NOMO-1 treated with DMSO at 0.1 percent for 48 hours (cell line): ENCODE results near the gene IFNA17.
"Not testable (repeated sequence)": the region's sequence is repeated elsewhere in the genome, so short reads cannot be mapped to it uniquely, and the experiment has no call there.

ENCODE experiments used
- DNase-seq: peaks from one replicate; lab custom pipeline; 2025; ENCODE audit not compliant: unreplicated experiment; lab: John Stamatoyannopoulos, UW

IFNA17 gene

DNA sequence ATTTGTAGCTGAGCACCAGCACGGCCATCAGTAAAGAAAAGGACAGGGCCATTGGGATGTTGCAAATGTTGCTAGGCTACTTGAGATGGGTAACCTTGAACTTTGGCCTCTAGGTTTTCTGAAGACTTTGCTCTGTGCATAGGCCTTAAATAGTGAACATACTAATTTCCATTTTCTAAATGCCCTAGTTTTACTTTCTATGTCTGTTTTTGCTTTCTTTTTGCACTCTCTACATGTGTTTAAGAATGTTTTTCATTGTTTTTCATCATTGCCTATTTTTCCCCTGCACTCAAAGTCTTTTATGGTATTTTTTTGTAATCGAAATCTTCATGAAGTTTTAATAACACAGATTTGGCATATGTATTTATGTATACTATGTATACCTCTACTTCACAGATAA, at the start of gene IFNA17:
Gene IFNA17 (minus strand): TSS at position 101 of the 400 bp plus-strand sequence. CDS start 49 bp downstream, at position 52.
- DNase-seq = no peak

DNA sequence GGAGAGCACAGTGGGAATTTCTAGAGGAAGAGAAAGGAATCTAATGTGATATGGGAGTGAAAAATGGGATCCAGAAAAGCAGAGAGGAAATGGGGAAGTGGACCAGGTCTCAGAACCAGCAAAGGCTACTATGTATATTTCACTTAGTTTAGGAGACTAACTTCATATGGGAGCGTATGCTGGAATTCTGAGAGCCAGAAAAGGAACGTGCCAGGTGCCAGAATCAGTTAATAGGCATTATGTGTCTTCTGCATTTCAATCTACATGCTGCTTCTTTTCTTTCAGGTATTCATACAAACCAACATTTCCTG, 40.3 kb upstream of the IFNA17 start:
- no peak for DNase-seq

DNA sequence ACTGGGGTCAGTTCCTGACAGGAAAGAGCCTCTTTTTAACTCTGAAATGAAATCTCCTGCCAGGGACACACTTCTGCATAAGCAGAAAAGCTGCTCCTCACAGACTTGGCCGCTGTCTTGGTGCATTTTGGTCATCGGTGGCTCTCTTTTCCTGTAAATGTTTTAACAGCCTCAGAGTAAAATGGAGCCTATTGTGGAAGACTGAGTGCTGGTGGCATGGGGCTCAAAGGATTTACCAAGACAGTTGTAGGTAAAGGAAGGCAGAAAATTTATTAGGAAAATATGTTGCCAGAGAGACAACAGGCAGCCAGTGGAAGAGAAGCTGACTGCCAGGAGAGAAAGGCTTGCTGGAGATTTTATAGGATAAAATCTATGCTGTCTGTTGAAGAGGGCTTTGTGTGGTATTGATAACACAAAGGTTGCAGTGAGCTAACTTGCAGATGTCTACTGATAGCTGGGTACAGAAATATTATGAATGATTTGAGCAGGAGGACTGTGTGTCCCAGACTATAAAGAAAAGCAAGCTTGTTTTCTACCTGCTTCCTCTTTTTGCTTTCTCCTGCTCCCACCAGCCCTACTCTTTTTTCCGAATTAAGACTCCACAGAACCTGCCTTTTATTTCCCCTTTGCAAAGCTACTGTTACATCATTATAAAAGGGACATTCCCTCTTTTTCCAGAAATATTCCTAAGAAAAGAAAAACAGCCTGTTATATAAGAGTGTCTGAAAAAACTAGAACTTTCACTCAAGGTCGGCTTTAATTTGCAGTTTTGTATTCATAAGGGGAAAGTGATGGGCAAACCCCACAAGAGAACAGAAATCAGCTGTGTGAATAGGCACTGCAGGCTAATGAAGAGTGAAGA, 39.7 kb upstream of the IFNA17 start:
- DNase-seq = no peak

DNA sequence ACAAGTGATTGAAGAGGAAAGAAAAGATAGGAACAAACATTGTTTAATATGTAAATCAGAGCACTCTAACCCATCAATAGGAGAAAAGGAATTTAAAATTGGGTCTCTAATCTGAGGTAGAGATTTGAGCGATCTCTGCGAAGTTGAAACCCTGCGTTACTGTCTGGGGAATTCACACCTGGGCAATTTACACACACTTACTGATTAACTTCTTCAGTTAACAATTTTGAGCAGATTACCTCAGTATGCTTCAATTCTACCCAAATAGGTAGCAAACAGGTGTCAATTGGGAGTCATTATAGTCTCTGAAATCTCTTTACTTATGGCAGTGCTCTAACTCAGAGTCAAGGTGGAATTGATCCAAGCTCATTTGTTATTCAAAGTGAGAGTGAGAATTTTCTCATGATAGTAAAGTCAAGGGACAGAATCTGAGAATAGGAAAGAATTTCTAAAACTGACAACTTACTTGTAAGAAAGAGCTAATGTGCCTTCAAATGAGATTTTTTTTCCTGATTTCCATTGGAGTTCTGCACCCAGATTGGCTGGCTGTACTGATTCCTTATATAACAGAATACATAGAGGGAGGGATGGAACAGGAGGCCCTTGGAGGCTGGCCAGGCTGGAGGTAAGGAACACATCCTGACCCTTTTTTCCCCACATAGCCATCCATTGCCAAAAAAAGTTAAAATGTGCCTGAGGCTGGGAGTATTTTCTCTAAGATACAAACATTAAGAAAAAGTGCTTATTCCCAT, 38.9 kb upstream of the IFNA17 start:
- no peak for DNase-seq

DNA sequence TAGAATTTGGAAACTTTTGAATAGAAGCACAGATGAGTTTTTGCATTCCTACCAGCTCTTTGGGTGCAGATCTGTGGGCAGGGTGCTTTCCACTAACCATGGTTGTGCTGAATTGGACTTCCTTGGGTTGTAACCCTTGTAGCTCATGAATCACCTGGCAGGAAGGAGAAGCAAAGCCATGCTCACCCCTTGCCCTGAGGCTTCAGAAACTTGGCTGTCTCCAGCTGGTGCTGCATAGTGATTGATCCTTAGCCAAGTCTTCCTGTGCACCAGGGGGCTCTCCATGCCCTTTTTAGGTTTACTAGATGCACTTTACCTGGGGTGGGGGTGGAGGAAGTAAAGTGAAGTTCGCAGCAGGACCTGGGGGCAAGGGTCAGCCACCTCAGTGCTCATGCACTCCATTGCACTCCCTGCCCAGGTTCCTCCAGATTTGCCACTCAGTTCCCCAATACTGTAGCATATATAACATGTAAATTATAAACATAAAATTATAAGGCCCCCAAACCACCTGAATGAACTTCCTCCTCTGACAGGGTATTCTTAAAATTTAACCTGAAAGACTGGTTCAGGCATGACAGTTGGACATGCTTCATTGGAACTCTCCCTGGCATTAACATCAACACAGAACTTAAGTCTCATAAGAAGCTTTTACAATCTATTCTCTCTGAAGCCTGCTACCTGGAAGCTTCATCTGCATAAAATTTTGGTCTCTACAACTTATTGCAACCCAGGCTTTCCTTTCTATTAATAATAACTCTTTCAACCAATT, 37.6 kb upstream of the IFNA17 start:
- DNase-seq = no peak

DNA sequence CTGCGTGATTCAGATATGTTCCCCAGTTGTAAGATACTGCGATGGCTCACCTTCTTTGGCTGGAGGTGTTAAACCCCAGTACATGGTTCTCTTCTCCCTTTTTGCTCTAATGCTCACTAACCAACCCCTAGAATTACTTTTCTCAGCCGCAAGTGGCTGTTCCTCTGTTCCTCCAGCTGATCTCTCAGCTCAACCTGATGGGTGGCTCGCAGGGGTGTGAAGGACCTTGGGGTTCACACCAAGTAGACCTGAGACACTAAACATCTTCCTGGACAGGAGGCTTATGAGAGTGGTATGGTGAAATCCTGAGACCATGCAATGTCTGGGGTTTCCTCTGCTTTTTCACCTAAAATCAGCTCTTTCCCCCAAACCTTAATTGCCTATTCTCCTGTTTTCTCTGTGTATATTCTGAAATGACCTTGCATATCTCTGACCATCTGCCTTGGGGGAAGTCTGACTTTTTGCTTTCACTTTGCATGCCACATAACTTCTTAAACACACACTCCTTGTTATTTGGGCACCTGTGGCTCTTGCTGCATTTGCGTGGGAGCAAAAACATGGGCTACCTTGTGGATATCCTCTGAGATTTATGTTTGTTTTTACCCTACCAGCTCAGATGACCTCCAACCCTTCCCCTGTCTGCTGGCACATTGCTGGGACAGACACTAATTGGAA, 27.7 kb upstream of the IFNA17 start:
- DNase-seq = no peak

DNA sequence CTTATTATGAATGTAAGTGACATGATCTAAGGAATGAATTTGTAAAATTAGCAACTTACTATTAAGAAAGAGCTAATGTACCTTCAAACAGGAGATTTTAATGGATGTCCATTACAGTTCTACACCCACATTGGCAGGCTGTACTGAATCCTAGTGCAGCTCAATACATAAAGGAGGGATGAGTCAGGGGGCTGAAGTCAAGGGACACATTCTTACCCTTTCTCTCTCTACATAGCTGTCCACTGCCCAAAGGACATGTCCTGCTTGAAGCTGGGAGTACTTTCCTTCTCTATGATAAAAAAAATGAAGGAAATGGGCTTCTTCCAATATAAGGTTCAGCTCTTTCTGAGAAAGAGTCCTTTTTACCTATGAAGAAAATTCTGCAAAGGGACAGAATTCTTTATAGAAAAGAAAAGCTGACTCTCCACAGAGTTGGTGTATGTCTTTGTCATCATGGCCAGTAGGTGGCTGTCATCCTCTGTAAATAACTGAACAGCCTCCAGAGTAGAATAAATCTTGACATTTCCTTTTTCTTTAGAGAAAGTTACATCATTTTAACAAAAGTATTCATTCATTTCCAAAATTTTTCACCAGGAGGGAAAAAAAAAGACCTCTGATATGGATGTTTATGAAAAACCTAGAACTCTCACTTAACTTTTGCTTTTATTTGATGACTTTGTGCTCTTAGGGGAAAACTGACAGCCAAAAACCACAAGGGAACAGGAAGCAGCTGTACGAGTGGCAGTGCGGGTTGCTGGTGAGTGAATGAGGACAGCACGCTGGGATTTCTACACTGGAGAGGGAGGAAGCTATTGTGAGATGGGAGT, 24.9 kb upstream of the IFNA17 start:
- no peak for DNase-seq

DNA sequence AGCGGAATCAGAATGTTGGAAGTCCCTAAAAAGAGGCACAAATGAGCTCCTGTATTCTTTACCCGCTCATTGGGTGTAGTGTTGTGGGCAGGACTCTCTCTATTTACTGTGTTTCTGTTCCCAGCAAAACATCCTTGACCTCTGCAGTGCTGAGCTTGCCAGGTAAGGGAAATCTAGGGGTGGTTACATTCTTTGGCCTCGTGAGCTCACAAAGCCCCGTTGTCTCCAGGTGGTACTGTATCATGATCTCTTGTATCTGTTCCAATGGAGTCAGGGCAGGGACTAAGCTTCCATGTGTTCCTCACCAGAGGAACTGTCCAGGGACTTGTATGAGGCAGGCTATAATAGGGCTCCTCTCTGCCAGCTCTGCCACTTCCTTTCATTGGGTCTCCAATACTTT, 23.6 kb upstream of the IFNA17 start:
- DNase-seq = no peak

DNA sequence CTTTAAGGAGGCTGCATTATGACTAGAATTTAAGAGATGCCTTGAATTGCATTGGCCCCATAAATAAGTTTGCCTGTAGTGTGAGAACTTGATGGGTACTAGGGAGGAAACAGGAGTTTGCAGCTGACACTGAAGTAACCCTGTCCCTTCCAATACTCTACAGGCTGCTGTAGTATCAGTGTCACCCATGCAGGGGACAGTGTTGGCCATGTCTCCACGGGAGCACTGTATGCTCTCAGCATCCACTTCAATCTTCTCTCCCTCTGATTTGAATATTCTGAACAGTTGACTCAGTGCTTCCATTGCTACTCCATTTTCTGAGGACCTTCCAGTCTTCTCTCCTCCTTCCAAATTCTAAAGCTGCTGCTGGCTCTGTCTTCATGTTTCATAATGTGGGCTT, 23.2 kb upstream of the IFNA17 start:
- no peak for DNase-seq

DNA sequence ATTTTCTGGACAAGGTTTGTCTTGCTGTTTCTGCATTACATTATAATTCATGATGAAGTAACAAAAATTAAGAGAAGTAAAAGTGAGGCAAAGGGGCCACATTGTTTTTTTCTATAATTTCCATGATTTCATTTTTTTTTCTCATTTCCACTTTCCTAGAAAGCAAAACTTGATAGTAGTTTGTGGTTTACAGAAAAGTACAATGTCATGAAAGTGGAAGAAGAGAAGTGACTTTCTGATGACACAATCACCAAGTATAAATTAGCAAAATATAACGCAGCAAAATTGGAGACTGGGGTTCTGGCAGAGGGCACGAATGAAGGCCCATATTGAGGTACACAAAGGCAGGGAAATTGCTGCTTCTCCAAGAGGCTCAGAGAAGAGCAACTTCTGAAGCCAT, 16.8 kb upstream of the IFNA17 start:
- no peak for DNase-seq

DNA sequence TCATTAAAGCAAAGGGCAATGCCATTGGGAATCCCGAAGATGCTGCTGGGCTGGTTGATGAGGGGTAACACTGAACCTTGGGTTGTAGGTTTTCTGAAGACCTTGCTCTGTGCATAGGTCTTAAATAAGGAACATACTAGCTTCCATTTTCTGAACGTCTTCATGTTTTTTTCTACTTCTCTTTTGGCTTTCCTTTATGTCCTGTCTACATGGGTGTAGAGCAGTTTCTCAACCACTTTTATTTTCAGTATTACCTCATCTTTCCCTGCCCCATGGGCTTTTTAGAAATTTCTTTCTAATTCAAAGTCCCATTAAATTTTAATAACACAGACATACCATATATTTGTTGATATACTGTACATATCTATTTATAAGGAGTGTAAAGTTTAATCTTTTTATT, 11.9 kb upstream of the IFNA17 start, which contains the start of gene IFNA14:
Gene IFNA14 (minus strand): TSS at position 95 of the 400 bp plus-strand sequence. CDS start 70 bp downstream, at position 25.
- no peak for DNase-seq

DNA sequence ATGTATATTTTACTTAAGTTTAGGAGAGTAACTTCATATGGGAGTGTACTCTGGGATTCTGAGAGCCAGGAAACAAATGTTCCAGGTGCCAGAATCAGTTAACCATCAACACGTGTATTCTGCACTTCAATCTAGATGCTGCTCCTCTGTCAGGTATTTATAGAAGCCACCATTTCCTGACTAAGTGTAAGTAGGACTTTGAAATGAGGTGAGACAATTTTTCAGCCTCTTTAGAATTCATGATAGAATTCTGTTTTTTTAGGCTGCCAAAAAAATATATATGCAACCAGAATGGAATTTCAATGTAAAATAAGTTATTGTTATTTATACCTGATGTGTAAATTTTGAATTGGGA, 8.3 kb upstream of the IFNA17 start:
- DNase-seq = not testable (repeated sequence)

DNA sequence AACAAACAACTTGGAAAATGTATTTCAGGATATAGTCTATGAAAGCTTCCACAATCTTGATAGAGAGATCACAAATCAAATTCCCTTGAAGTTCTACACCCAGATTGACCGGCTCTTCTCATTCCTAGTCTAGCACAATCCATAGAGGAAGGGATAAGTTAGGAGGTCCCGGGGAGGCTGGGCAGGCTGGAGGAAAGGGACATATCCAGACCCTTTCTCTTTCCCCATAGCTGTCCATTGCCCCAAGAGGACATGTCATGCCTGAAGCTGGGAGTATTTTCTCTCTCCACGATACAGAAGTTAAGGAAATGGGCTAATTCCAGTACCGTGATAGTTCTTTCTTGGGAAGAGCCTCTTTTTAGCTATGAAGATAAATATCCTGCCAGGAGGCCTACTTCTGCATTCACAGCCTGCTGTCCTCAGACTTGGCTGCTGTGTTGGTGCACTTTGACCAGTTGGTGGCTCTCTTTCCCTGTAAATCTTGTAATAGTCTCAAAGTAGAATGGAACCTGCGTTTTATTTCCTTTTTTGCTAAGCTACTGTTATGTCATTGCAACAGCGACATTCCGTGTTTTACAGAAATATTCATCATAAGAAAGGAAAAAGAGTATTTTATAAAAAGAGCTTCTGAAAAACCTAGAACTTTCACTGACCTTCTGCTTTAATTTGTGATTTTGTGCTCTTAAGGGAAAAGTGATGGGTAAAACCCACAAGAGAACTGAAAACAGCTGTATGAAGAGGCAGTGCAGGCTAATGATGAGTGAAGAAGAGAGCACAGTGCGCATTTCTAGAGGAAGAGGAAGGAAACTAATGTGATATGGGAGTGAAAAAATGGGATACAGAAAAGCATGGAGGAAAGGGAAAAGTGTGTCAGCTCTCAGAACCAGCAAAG, 7.7 kb upstream of the IFNA17 start:
- not testable (repeated sequence) for DNase-seq

DNA sequence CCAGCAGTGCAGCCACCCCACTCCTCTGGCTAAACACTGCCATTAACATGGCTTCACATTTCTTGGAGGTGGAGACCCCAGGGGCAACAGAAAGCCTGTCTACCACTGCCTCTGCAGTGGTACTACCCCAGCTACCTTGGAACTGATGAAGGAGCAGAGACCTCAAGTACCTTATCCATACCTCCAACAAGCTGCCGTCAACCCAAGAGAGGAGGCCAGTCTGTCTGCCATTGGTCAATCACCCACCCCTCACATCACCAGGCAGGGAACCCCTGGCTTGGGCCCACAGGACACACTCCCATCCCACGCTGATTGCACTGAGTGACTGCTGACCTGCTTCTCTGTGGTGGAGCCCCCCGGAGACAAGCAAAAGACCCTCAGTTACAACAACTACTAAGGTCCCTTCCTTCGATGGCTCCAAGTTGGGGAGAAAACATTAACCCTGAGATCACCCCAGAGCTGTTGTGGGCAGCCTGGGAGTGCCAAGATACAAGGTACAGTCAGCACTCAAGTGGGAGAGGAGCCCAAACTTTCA, 6.2 kb upstream of the IFNA17 start:
- no peak for DNase-seq

DNA sequence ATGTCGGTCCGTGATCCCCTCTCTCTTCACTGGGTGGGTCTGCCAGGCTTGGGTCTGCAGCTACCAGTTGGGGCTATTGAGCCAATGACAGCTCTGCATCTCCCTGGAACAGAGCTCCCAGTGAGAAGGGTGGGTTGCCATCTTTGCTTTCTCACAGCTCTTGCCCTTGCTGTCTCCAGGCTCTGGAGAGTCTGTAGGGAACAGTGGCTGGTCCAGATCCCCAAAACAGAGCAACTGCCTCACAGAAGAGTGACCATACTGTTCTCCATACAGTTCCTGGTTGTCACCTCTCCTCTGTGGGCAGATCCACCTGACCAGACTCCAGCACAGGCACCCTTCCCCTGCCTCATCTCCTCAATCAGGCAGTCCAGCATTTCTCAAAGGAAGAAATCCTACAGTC, 5.2 kb upstream of the IFNA17 start:
- no peak for DNase-seq

DNA sequence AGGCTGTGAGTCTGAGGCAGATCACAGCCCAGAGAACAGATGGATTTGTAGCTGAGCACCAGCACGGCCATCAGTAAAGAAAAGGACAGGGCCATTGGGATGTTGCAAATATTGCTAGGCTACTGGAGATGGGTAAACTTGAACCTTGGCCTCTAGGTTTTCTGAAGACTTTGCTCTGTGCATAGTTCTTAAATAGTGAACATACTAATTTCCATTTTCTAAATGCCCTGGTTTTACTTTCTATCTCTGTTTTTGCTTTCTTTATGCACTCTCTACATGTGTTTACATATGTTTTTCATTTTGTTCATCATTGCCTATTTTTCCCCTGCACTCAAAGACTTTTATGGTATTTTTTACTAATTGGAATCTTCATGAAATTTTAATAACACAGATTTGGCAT, 10.8 kb downstream of the IFNA17 start, which contains the start of gene IFNA16:
Gene IFNA16 (minus strand): TSS at position 101 of the 400 bp plus-strand sequence. CDS start 6 bp downstream, at position 95.
- DNase-seq = not testable (repeated sequence)

DNA sequence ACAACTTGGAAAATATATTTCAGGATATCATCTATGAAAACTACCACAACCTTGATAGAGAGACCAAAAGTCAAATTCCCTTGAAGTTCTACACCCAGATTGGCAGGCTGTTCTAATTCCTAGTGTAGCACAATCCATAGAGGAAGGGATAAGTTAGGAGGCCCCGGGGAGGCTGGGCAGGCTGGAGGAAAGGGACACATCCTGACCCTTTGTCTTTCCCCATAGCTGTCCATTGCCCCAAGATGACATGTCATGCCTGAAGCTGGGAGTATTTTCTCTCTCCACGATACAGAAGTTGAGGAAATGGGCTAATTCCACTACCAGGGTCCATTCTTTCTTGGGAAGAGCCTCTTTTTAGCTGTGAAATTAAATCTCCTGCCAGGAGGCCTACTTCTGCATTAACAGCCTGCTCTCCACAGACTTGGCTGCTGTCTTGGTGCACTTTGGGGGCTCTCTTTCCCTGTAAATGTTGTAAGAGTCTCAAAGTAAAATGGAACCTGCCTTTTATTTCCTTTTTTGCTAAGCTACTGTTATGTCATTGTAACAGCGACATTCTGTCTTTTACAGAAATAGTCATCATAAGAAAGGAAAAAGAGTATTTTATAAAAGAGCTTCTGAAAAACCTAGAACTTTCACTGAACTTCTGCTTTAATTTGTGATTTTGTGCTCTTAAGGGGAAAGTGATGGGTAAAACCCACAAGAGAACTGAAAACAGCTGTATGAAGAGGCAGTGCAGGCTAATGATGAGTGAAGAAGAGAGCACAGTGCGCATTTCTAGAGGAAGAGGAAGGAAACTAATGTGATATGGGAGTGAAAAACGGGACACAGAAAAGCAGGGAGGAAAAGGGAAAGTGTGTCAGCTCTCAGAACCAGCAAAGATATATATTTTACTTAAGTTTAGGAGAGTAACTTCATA, 14.4 kb downstream of the IFNA17 start:
- DNase-seq = not testable (repeated sequence)

DNA sequence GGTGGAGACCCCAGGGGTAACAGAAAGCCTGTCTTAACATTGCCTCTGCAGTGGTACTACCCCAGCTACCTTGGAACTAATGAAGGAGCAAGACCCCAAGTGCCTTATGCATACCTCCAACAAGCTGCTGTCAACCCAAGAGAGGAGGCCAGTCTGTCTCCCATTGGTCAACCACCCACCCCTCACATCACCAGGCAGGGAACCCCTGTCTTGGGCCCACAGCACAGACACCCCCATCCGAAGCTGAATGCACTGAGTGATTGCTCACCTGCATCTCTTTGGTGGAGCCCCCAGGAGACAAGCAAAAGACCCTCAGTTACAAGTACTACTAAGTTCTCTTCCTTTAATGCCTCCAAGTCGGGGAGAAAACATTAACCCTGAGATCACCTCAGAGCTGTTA, 15.9 kb downstream of the IFNA17 start:
- not testable (repeated sequence) for DNase-seq
